Medulla oblongata (tissue), 1 donor: ENCODE results near the gene NANS.
A peak's percentile ranks its signal among the peaks of the same experiment; 100 is the strongest.
"Not testable (repeated sequence)": the region's sequence is repeated elsewhere in the genome, so short reads cannot be mapped to it uniquely, and the experiment has no call there.

ENCODE experiments used
- DNase-seq: peaks from one replicate; pipeline ENCODE4 v3.0.0-alpha.2; 2015; ENCODE audit errors: extremely low spot score

NANS gene

DNA sequence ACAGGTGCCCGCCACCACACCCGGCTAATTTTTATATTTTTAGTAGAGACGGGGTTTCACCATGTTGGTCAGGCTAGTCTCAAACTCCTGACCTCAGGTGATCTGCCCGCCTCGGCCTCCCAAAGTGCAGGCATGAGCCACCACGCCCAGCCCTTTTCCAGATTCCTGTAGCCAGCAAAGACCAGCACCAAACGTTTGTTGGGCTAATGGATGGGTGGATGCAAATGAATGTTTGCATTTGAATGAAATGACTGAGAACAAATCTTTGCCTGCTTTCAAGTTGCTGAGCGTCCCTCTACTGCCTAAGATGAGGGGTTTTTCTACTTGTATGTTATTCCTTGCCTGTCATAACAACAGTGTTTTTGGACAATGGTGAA lies 20.0 kb downstream of the NANS start:
- DNase-seq: not testable (repeated sequence)

DNA sequence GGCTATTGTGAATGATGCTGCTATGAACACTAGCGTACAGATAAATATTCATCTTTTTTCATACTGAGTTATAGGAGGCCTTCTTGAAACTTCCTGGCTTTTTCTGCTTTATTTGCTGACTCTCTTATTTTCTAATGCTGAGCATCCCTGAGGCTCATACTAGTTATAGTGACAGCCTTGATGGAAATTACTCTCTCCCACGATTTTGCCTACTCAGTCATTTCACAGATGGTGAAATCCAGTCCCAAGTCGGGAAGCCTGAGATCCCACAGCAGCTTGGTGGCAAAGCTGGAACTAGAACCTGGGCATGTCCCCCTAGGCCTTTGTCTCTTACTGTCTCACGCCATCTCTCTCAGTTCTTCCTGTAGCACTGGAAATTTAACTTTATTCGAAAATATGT lies 22.4 kb downstream of the NANS start:
- DNase-seq: no peak

DNA sequence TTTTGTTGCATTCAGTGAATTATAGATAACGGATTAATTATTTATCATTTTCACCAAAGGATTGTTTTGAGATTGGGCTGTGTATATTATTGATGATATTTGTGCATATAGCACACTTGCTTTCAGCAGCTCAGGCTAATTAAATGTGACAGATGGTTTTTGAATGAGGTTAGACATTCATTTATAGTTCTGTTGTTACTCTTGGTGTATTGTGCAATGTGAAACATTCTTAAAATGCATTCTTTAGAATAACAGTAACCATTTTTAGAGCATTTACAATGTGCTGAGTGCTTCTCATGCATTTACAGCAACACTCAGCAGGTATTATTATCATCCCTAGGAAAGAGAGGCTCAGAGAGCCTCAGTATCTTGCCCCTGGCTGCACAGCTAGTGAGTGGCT lies 23.8 kb downstream of the NANS start:
- DNase-seq: no peak

DNA sequence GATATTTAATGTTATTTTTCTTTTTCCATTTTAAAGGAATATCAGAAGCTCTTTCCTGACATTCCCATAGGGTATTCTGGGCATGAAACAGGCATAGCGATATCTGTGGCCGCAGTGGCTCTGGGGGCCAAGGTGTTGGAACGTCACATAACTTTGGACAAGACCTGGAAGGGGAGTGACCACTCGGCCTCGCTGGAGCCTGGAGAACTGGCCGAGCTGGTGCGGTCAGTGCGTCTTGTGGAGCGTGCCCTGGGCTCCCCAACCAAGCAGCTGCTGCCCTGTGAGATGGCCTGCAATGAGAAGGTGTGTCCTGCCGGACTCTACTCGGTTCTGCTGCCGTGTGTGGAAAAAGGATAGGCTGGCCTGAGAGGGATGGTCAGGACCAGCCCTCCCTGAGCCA lies 24.2 kb downstream of the NANS start:
- DNase-seq: no peak

- DNase-seq: no peak
These were observed 25.1 kb downstream of the NANS start for GRCh38 chr9:98081477-98082219.

DNA sequence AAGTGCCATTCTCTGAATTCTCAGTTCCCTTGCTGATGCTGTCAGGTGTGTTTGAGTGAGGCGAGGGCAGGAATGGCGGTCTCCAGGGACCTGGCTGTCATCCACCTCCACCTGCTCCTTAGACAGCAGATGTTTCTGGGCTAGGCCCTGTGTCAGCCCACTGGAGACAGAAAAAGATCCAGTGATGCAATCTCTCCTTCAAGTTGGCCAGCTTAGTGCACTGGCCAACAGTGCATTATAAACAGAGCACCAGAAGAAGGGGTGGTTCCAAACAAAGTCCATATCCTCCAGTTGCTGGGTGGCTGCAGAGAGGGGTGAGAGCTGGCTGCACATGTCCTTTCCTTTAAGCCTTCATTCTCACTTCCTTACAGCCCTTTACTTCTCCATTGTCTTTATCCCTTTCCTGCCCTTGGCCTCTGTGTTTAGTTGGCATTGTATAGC lies 26.5 kb downstream of the NANS start:
- DNase-seq: peak; percentile 32

- no peak for DNase-seq
These were observed 27.1 kb downstream of the NANS start for GRCh38 chr9:98083566-98084183.

- DNase-seq: no peak
These were observed 27.9 kb downstream of the NANS start for GRCh38 chr9:98084396-98084795.

- DNase-seq: no peak
These were observed 28.5 kb downstream of the NANS start for GRCh38 chr9:98085058-98085457.

DNA sequence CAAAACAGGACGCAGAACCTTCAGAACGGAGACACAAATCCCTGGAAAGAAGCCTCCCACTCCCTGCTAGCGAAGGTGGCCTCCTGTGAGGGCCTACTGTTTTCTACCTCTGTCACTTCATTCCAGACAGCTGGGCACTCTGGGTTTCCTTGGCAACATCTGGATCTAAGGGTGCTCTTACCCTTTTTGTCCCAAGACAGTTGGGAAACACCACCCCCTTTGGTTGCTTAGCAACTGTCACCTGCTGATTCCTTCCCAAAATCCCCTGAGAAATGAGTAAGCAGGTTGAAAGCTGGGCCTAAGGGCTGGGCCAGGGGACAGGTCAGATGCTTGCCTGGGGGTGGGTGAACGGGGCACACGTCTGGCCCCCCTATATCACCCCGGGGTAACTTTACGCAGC lies 29.4 kb downstream of the NANS start:
- no peak for DNase-seq

GRCh38 chr9:98086461-98086860 lies 29.9 kb downstream of the NANS start:
- DNase-seq: no peak

GRCh38 chr9:98087420-98088354 lies 31.2 kb downstream of the NANS start:
- no peak for DNase-seq

DNA sequence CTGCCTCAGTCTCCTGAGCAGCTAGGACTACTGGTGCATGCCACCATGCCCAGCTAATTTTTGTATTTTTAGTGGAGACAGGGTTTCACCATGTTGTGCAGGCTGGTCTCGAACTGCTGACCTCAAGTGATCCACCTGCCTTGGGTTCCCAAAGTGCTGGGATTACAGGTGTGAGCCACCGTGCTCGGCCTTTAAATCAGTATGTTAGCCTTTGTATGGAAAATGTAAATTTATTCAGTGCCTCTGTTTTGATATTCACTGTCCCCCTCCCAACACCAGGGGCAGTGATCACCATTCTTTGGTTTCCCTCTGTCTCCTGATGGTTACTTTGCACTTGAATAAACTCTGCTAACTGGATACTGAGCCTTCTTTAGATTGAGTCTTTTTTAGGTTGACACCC lies 34.1 kb downstream of the NANS start:
- not testable (repeated sequence) for DNase-seq

- no peak for DNase-seq
These were observed 35.4 kb downstream of the NANS start for GRCh38 chr9:98091735-98092612.

DNA sequence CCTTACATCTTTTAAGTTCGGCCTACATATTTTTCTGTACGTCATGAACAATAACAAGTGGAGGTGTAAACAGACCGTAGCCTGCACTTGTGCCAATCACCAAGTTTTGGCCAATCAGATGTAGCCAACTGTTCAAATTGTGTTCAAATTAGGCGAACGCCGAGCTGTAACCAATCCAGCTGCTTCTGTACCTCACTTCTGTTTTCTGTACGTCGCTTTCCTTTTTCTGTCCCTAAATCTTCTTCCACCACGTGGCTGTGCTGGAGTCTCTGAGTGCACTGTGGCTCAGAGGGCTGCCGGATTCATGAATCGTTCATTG lies 36.0 kb downstream of the NANS start:
- DNase-seq: no peak

- DNase-seq: no peak
These were observed 37.8 kb downstream of the NANS start for GRCh38 chr9:98094316-98094715.

DNA sequence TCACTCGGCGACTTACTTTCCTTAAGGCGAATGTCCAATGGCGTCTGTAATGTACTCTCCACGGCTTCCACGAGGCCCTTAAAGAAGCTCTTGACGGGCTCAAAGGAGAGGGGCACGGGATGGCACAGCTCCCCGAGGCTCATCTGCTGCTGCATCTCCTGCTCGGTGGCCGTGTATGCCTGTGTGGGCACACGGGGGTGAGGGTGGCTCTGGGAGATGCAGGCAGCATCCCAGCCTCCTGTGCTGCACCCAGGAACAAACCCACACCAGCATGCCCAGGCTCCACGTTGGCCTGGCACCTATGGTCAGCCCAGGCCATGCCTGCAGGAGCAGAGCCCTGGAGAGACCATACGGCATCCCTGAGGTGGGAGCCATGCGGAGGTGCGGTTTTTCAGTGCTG lies 38.3 kb downstream of the NANS start:
- DNase-seq: no peak

DNA sequence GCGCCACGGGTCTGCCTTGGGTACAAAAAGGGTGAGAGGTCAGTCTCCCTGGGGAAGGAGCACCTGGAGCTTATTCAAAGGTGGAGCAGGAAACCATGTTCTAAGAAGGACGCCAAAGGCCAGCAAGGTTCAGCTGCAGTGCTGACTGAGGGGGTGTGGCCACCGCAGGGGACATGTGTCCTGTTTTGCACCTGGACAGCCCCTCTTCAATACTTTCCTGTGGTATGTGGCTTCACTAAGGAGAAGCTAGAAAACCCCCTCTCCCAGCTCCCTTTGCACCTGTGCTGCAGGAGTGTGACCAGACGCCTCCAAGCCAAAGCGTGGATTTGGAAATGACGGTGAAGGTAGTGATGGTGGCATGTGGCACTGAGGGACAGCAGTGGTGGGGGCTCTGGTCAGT lies 38.9 kb downstream of the NANS start:
- DNase-seq: no peak

DNA sequence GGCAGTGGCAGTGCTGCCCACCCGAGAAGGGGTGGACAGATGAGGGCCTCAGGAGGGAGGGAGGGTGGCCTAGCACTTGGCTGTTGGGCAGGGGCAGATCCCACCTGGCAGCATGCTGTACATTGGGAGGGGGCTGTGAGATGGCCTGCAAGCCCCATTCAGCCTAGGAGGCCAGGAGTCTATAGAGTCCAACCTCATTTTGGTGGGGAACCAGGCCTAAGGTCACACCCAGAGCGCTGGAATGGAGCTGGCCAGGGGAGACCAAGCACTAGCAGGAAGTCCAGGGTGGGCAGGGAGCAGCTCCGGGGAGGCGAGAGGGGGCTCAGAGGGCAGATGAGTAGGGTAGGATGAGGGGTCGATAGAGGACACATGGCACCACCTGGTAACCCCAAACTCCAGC lies 39.6 kb downstream of the NANS start:
- no peak for DNase-seq

DNA sequence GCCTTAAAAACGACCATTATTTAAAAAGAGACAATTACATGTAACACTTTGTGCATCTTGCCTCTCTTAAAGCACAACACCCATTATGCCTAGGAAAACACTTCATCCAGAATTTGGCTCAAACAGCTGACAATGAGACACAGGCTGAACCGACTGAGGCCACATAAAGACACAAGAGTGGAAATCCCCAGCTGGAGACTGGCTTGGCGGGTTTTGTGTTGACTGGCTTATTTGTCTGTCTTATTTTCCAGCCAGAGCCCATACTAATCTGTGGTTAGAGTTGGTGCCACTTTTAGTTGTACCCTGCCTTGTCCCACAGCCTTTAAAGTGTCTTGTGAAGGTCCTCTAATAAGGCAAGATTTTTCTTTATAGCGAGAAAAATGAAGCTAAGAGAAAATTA lies 41.3 kb downstream of the NANS start:
- DNase-seq: peak; percentile 27

GRCh38 chr9:98099346-98099745 lies 42.8 kb downstream of the NANS start:
- DNase-seq: no peak

GRCh38 chr9:98099898-98100297 lies 43.4 kb downstream of the NANS start:
- no peak for DNase-seq
